Fibroblast of lung (primary cell): Measurements from ENCODE around the gene AMBRA1.

Experiments used
- EZH2 ChIP-seq: IDR thresholded peaks from 2 replicates; pipeline ENCODE4 v1.5.1; 2012; ENCODE audit warnings: low read length, control low read depth, mild to moderate bottlenecking; ENCODE audit errors: missing control alignments
- TF ChIP-seq, protein P1 (sequence below), 2 donors: IDR thresholded peaks in 1 of 2; conservative IDR thresholded peaks in 1 of 2; 1 replicate in 1 of 2; 2 replicates in 1 of 2; pipeline ENCODE4 v1.5.1; 2011 to 2012; ENCODE audit warnings: low read length in 2 of 2, control low read depth in 1 of 2, inconsistent platforms in 1 of 2, low read depth in 1 of 2, mild to moderate bottlenecking in 1 of 2

- no peak for TF ChIP-seq EZH2
- TF ChIP-seq, protein P1, sequence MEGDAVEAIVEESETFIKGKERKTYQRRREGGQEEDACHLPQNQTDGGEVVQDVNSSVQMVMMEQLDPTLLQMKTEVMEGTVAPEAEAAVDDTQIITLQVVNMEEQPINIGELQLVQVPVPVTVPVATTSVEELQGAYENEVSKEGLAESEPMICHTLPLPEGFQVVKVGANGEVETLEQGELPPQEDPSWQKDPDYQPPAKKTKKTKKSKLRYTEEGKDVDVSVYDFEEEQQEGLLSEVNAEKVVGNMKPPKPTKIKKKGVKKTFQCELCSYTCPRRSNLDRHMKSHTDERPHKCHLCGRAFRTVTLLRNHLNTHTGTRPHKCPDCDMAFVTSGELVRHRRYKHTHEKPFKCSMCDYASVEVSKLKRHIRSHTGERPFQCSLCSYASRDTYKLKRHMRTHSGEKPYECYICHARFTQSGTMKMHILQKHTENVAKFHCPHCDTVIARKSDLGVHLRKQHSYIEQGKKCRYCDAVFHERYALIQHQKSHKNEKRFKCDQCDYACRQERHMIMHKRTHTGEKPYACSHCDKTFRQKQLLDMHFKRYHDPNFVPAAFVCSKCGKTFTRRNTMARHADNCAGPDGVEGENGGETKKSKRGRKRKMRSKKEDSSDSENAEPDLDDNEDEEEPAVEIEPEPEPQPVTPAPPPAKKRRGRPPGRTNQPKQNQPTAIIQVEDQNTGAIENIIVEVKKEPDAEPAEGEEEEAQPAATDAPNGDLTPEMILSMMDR (conservative IDR thresholded peaks at IDR 0.05 in 1 of 2, IDR thresholded peaks at IDR 0.05 in 1 of 2; ENCODE audit: low read depth in 1 of 2, low read length in 2 of 2) = no peak
Measured at GRCh38 chr11:46522682-46523281, 71.0 kb downstream of the AMBRA1 start.
